ENCODE measurements around the gene TSPAN14.
"Not testable (repeated sequence)": the region's sequence is repeated elsewhere in the genome, so short reads cannot be mapped to it uniquely, and the experiment has no call there.

Gene TSPAN14

DNA sequence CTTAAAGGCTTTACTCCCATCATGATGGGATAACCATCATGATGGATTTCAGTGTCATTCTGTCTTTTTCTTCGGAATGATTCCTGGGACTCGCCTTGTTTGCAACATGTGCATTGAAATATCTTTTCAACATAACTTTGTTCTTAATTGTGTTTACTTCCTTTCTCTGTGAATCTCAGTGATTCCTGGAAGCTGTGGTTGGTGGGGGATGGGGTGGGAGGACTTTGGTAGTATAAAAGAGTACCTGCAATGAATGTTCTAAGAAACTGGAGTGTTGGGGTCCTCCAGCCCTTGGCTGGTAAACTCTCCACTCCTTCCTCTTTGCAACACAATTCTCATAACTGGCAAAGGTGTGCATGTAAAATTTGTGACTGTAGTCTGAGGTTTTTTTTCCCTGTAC is 72.1 kb downstream of the TSPAN14 start:
- no peak for DNase-seq (ENCODE audit: low read depth)

DNA sequence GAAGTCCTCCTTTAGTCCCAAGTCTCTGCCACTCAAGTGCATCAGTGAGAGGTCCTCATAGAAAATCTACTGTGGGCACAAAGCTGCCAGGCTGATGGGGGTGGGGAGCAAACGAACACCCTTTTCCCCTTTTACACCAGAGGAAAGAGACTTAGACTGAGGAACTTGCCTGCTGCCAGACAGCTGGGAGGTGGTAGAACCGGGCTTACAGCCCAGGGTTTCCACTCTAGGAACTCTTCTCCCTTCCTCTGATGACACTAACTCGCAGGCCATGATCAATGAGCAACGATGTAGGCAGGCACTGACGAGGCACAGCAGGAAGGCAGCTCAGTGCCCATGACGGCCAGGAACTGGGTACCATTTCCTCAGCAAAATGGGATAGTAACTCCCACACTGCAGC is 72.6 kb downstream of the TSPAN14 start:
- DNase-seq (ENCODE audit: low read depth) = no peak

DNA sequence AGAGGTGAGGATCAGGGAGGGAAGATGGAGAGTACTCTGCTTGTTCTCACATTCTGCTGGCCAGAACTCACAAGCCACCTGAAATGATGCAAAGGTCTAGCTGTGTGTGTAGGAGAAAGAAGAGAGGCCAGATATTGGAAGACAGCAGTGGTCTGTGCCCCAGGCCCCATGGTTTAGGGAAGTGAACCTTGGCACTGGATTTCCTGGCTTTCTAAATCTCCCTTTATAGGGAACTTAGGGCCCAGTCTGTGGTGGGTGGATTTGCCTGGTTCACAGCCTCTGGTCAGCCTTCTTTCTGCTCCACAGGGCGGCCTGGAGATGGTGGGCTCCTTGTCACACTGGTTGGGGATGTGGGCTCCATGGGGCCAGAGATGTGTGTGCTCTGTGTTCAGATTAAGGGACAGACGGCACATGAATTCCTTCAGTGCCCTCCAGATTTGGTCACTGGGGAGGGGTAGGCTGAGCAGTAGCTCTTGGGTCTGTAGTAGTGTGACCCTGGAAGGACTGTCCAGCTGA is 74.1 kb downstream of the TSPAN14 start:
- no peak for DNase-seq (ENCODE audit: low read depth)

DNA sequence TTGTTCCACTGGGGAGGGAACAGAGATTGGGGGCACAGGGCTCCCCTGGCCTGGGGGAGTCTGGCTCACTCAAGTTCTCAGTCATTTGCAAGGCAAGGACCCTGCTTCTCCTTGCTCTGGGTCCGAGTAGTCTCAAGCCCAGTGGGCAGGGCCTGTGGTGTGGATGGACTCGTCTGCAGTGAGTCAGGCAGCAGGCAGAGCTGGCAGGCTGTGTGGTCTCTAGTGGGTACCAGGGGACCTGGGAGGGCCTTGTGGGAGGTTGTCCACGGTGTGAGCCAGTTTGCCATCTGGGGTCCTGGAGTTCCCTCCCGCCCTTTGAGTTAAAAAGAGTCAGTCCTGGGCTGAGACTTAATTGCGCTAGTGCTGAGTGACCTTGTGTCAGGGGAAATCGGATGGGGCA is 74.8 kb downstream of the TSPAN14 start:
- DNase-seq (ENCODE audit: low read depth) = no peak

DNA sequence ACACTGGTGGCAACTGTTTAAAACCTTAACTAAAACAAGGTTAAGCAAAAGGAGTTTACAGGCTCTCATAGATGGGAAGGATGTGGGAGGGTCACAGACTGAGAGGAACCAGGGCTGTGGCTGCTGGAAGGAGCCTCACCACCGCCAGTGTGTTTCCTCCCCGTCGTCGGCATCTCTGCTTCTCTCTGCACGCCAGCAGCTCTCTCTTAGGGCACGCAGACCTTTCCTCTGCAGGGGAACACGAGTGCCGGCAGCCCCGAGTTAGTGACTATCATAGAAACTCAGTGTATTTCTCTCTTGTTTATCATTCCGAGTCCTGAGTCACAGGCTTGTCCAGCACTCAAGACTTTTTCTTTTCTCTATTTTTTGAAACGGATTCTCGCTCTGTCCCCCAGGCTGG is 75.5 kb downstream of the TSPAN14 start:
- DNase-seq (ENCODE audit: low read depth) = no peak

DNA sequence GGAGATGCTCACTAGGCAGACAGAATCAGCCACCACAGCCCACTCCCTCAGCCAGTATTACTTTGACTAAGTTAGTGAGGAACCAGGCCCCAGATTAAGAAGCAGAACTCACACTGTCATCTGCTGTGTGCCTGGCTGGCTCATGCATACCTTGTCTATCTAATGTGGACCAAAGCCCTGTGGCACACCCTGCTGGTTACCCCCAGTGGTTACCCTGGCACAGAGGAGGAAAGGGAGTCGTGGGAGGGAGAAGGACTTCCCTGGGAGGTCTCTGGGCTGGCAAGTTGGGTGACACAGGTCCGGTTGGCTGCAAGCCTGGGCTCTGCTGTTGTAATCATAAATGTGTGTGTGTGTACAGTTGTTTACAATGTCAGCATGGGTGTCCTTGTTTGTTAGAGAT is 76.1 kb downstream of the TSPAN14 start:
- peak; percentile 55 for DNase-seq (ENCODE audit: low read depth)

DNA sequence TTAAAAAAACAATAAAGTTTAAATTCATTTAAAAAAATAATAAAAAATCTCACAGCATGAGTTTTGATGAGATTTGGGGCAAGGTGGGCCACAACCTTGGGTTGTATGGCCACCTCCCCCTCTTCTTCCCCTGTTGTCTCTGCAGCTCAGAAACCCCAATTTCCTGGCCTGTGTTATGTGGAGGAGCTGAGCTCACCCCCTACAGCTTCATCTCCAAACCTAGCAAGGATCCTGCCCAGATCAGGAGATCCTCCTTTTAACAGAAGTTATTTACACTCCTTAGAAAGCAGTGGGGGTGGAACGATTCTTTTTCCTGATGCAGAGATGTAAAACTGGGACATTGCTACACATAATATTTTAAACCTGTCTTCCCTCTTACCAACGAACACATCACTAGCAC is 76.7 kb downstream of the TSPAN14 start:
- no peak for DNase-seq (ENCODE audit: low read depth)

DNA sequence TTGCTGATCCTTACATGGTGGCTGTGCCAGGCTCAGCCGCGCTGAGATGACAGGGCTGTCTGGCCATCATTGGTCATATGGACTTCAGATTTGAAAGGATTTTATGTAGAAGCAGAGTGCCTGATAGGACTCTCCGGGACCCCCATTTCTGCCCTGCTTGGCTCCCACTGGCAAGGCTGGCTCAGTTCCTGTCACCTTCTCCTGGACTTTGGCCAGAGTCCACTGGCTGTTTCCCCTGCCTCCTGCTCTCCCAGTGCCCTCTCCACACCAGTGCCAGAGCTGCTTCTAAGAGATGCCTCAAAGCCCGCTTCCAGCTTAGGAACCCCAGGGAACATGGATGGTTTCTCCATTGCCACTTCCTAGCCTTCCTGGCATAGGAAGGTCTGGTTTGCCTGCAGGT is 78.5 kb downstream of the TSPAN14 start:
- no peak for DNase-seq (ENCODE audit: low read depth)

DNA sequence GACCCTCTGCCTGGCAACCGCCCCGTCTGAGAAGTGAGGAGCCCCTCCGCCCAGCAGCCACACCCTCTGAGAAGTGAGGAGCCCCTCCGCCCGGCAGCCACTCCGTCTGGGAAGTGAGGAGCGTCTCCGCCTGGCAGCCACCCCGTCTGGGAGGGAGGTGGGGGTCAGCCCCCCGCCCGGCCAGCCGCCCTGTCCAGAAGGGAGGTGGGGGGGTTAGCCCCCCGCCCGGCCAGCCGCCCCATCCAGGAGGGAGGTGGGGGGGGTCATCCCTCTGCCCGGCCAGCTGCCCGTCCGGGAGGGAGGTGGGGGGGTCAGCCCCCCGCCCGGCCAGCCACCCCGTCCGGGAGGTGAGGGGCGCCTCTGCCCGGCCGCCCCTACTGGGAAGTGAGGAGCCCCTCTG is 79.9 kb downstream of the TSPAN14 start:
- not testable (repeated sequence) for DNase-seq (ENCODE audit: low read depth)

DNA sequence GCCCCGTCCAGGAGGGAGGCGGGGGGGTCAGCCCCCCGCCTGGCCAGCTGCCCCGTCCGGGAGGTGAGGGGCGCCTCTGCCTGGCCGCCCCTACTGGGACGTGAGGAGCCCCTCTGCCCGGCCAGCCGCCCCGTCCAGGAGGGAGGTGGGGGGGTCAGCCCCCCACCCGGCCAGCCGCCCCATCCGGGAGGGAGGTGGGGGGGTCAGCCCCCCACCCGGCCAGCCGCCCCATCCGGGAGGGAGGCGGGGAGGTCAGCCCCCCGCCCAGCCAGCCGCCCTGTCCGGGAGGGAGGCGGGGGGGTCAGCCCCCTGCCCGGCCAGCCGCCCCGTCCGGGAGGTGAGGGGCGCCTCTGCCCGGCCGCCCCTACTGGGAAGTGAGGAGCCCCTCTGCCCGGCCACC is 80.5 kb downstream of the TSPAN14 start:
- DNase-seq (ENCODE audit: low read depth) = not testable (repeated sequence)

DNA sequence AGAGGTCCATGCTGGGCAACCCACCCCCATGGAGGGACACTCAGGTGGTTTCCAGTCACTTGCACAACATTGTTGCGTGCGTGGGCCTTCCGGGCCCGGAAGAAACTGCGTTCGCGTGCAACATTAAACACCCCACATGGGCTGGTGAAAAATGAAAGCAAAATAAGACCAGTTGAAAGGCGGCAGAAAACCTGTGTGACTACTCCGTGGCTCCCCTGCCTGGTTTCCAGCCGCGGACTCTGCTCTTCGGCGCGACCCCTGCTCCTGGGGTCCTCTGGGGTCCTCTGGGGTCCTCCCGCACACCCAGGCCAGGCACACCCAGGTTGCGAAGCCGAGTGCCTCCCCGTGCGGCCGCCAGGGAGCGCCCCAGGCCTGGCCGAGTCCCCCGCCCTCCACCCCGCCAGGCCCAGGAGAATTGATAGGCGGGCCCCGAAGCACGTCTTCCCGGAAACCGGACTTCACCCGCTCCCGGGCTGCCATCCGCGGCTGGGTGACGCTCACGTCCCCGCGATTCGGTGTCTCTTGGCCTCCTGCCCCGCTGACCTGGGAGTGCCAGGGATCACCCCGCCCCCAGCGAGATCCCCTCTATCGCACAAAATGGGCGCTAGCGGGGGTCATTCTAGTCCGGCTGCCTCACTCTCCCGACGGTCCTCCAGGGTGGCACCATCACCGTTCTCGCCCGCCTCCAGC is 81.7 kb downstream of the TSPAN14 start:
- DNase-seq (ENCODE audit: low read depth) = no peak

DNA sequence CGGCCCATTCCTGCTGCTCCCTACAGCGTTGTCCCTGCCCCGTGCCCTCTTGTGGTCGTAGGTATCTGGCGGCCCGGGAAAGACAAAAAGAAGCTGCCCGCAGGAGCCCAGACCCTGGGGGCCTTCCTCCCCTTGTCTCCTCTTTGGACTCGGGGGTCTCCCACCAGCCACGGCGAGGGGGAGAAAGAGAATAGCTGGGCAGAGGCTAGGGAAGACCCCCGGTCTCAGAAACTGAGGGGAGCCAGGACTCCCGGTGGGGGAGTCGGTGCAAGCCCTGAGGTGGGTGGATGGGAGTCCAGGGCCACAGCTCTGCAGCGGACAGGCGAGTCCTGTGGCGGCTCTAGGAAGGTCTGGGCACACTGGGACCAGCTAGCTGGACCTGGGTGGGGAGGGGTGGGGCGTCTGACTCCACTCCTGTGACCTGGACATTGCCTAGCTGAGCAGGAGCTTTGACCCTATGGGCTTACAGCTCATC is 82.3 kb downstream of the TSPAN14 start:
- DNase-seq (ENCODE audit: low read depth) = no peak

DNA sequence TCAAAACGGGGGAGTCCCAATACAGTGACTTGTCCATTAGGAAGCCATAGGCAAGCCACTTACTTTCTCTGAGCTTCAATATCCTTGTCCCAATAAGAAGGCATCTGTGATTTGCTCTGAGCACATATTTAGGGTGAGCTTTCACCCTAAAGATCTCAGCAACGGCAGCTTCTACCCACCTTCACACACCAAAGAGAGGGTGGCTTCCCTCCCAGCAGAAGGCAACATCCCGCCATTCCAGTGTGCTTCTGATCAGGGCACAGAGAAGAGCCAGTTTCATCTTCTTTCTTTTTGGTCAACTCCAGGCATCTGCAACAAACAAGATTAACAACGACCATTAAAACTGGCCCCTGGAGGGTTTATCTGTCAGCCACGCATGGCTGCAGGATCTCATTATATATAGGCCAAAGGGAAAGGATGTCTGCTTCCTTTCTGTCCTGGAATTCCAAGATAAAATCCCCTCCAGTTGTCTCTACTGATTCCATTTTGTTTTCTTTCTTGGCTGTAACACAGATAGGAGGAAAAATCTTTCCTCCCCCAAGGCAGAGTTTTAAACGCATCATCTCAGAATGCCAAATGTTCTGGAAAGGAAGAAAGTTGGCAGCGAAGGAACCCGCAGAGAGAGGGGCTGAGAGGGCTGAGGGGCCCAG is 83.1 kb downstream of the TSPAN14 start:
- DNase-seq (ENCODE audit: low read depth) = no peak

DNA sequence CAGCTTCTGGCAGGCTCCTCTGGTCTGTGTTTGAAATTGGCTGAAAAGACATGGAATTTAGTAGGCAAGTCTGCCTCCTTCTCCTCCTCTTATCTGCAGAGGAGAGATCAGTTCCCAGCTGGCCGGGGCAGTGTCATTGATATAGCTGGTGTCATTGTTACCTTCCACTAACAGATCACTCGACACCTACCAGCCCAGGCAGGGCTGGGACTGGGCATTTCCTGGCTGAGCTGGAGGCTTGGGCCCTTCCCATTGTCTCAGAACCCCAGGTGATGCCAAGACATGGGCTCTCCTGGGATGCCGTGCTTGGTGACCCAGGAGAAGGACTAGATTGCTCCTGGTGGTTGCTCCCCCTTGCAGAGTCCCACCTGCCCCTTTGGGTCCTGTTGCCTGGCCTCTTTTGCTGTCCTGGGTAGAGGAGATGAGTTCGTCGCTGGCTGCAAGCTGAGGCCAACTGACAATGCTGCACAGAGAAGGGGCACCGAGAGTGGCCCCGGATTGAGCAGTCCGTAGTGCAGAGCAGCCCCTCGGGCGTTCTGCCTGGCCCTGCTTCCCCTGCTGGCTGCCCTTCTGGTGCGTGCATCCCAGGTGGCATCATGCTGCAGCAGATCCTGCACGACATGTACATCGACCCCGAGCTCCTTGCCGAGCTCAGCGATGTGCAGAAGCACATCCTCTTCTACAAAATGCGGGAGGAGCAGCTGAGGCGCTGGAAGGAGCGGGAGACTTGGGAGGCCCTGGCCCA is 83.8 kb downstream of the TSPAN14 start, which contains the start of gene SH2D4B:
TSS of gene SH2D4B (plus strand) at position 167 of the 745 bp plus-strand sequence. CDS start at position 597, 430 bp downstream.
- DNase-seq (ENCODE audit: low read depth) = no peak

DNA sequence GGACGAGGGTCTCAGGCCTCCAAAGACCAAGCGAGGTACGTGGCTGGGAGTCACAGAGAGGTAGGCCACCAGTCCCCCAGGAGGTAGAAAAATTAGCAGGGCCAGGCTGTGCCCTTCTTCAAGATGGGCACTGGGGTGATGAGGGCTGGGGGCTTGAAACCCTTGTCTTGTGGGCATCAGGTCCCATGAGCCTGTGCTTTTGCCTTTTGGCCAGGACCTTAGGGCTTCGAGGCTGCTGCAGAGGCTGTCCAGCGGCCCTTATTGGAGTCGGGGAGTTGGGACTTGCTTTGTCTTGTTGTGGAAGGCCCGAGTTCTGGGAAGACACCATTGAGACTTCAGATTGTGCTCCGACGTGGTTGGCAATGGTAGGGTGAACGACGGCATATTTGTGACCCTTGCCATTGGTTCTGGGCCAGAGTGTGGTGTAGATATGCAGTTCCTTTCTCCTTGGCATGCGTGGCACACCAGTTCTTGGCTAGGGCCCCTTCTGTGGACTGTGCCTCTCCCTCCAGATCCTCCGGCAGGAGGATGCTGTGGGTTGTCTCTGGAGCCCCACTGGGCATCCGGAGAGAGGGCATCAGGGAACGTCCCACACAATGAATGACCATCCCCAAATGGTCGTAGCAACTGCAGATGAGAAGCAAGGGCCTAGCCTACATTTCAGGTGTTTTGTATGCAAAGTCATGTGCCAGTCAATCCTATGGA is 84.5 kb downstream of the TSPAN14 start:
- no peak for DNase-seq (ENCODE audit: low read depth)

DNA sequence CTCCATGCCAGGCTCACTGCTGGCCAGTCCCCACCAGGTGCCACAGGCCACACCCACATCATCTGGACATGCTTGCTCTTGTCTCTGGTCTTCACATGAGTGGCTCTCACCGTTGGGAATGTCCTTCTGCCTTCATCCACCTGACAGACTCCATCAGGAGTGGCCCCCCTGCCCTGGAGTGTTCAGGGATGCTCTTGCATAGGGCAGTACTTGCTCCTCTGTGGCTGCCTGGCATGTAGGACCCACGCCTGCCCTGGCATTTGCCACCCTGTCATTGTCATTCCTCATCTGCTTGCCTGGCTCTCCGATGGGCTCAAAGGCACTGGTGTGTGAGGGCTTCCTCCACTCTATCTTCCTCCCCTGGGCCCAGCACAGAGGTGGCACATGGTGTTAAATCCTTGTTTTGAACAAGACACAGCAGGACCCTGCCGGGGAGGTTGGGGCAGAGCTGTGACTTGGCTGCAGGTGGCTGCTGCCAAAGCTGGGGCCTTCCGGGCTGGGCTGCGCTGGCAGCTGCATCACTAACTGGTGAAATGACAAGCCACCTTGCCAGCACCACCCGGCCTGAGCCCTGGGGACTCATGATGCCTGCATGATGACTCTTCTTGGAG is 85.4 kb downstream of the TSPAN14 start:
- no peak for DNase-seq (ENCODE audit: low read depth)

DNA sequence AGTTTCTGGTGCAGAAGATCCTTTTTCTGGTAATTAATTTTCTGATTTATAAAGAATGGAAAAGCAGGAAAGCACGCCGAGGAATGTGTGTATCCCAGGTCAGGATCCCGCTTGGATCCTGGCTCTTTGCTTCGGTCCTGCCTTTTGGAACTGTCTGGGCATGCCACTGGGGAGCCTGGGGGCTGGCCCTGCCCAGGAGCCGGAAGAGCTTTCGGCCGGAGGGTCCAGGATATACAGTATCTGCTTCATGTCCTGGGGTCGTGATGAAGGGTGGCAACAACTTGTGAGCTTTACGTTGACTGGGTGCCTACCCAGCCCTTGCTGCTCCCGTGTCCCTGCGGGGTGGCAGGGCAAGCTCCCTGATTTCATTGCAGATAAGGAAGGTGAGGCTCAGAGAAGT is 86.0 kb downstream of the TSPAN14 start:
- DNase-seq (ENCODE audit: low read depth) = no peak

DNA sequence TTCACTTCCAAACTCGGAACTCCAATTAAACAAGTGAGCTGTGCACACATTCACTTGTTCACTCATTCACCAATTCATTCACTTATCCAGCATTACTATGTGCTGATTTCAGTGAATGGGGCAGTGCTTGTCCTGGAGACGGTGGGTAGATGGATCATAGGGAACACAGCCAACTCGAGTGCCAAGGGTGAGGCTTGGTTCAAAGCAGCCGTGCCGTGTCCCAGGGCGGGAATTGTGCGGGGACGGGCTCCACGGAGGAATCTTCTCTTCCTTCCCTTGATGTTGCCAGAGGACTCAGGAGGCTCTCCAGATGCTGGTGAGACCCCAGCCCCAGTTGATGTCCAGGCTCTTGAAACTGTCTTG is 86.5 kb downstream of the TSPAN14 start:
- no peak for DNase-seq (ENCODE audit: low read depth)

DNA sequence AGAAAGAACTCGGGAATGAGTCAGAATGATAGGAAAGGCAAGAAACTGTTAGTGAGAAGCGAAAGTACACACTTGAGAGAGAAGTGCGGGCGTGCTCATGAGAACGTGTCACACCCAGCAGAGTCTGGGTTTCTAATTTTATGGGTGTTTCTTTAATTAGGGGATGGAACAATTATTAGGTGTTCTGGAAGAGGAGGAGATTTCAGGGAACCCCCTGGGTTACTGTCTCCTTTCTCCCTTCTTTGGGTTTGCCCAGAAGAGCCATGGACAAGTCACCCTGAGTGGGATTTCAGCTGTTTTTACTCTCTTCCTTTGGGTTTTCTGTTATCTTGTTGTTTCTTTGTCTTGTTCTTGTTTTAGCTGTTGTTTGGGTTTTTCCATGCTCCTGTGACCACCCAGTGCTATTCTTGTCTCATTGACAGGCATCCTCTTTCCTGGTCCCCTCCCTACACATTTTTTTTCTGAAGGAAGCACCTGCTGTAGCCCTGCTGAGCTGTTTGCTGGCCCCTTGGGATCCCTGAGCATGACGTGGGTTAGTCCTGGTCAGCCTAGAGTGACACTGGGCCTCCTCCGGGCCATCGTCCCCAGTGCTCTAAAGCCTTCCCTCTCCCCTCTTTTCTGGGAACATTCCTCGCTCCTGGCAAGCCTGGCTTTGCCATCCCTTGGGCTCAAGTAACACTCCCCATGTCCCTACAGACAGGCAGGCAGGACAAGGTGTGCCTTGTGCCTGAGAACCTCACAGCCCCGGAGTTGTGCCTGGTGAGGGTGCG is 87.1 kb downstream of the TSPAN14 start:
- no peak for DNase-seq (ENCODE audit: low read depth)

DNA sequence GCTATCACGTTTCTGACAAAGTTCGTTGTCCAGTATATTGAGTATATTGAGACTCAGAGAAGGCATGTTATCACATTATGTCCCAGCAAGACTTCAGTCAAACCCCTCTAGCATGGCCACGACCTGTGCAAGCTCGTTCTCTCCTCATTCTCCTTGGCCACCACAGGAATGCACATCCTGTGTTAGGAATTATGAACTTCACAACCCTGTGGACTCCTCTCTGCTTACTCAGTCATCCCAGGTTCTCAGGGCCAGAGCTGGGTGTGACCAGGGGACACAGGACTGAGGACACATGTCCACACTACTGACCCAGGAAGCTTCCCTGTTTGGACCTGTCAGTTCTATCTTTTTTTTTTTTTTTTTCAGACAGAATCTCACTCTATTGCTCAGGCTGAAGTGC is 87.9 kb downstream of the TSPAN14 start:
- DNase-seq (ENCODE audit: low read depth) = peak; percentile 67

Data from ELR (cell line).